GM23338 (cell line): Measurements from ENCODE around the gene USP46. TPM values are rescaled to one million over a fixed set of nuclear protein-coding genes. Genes with fewer than 3 reads are reported as not detected.

Source experiments
- ATAC-seq: fragments of 200-7000 bp; cut with Tn5 transposase; 3 replicates; pipeline ENCODE4 v1.9.1; 2020
- DNase-seq: peaks from one replicate; pipeline ENCODE4 v3.0.0-alpha.2; 2015; ENCODE audit warnings: low spot score
- H2AFZ ChIP-seq: fragments of 200-600 bp; sonication (generic); 2 replicates; pipeline ENCODE4 v1.8.0; 2016; ENCODE audit warnings: antibody characterized with exemption, mild to moderate bottlenecking, moderate library complexity
- H3F3A ChIP-seq: fragments of 200-600 bp; sonication (generic); replicated peaks from 2 replicates; pipeline ENCODE4 v1.8.0; 2017; ENCODE audit warnings: antibody characterized with exemption, mixed run types, low read depth
- H3K27ac ChIP-seq: fragments of 200-600 bp; sonication (generic); 2 replicates; pipeline ENCODE4 v1.6.1; 2016; ENCODE audit warnings: low read depth
- H3K27me3 ChIP-seq: fragments of 200-600 bp; sonication (generic); 2 replicates; pipeline ENCODE4 v1.8.0; 2016; ENCODE audit warnings: mild to moderate bottlenecking, mixed run types, moderate library complexity; ENCODE audit not compliant: insufficient read depth
- H3K36me3 ChIP-seq: fragments of 200-600 bp; sonication (generic); 2 replicates; pipeline ENCODE4 v1.8.0; 2016; ENCODE audit warnings: mild to moderate bottlenecking; ENCODE audit not compliant: insufficient read depth
- H3K4me1 ChIP-seq: fragments of 200-600 bp; sonication (generic); 2 replicates; pipeline ENCODE4 v1.8.0; 2016; ENCODE audit warnings: mild to moderate bottlenecking, moderate library complexity; ENCODE audit not compliant: insufficient read depth
- H3K4me2 ChIP-seq: fragments of 200-600 bp; sonication (generic); 2 replicates; pipeline ENCODE4 v1.7.1; 2017; ENCODE audit warnings: mixed run types
- H3K4me3 ChIP-seq: fragments of 200-600 bp; sonication (generic); 2 replicates; pipeline ENCODE4 v1.6.1; 2016; ENCODE audit warnings: mixed run types
- H3K79me2 ChIP-seq: fragments of 200-600 bp; sonication (generic); replicated peaks from 2 replicates; pipeline ENCODE4 v1.8.0; 2017; ENCODE audit warnings: mild to moderate bottlenecking; ENCODE audit not compliant: insufficient read depth
- H3K9me2 ChIP-seq: fragments of 200-600 bp; sonication (generic); 2 replicates; pipeline ENCODE4 v1.8.0; 2017; ENCODE audit not compliant: insufficient read depth
- H4K20me1 ChIP-seq: fragments of 200-600 bp; sonication (generic); replicated peaks from 2 replicates; pipeline ENCODE4 v1.8.0; 2017; ENCODE audit warnings: mild to moderate bottlenecking; ENCODE audit not compliant: insufficient read depth
- H3K27ac Mint-ChIP-seq: 2 replicates; pipeline ENCODE4 v1.8.0; 2020; ENCODE audit warnings: inconsistent platforms, mild to moderate bottlenecking, moderate library complexity, mixed read lengths
- H3K27me3 Mint-ChIP-seq: 3 replicates; pipeline ENCODE4 v1.8.0; 2022; ENCODE audit warnings: low read depth, mild to moderate bottlenecking, moderate library complexity, mixed read lengths, inconsistent platforms; ENCODE audit not compliant: insufficient read depth, poor library complexity
- H3K36me3 Mint-ChIP-seq: 3 replicates; pipeline ENCODE4 v1.8.0; 2021; ENCODE audit warnings: low read depth, mild to moderate bottlenecking, inconsistent platforms, moderate library complexity, mixed read lengths
- H3K4me1 Mint-ChIP-seq: 3 replicates; pipeline ENCODE4 v1.8.0; 2020; ENCODE audit warnings: mild to moderate bottlenecking, inconsistent platforms, mixed read lengths
- H3K4me3 Mint-ChIP-seq: 3 replicates; pipeline ENCODE4 v1.8.0; 2021; ENCODE audit warnings: moderate library complexity, mild to moderate bottlenecking, inconsistent platforms, mixed read lengths
- H3K9me3 Mint-ChIP-seq: 3 replicates; pipeline ENCODE4 v1.8.0; 2020; ENCODE audit warnings: moderate library complexity, mild to moderate bottlenecking, inconsistent platforms, mixed read lengths
- CREB1 ChIP-seq: fragments of 250-450 bp; sonication (Bioruptor Pico); IDR thresholded peaks from 2 replicates; pipeline ENCODE4 v1.5.0; 2020; ENCODE audit warnings: low read depth, mild to moderate bottlenecking, moderate library complexity
- EZH2 ChIP-seq: fragments of 200-600 bp; sonication (generic); IDR thresholded peaks from one replicate; pipeline ENCODE4 v1.8.0; 2017; ENCODE audit warnings: antibody characterized with exemption, mild to moderate bottlenecking, low read depth; ENCODE audit not compliant: unreplicated experiment
- EZH2phosphoT487 ChIP-seq: fragments of 200-600 bp; sonication (generic); IDR thresholded peaks from one replicate; pipeline ENCODE4 v1.8.1; 2018; ENCODE audit warnings: antibody characterized with exemption; ENCODE audit not compliant: unreplicated experiment
- JUNB ChIP-seq: IDR thresholded peaks from one replicate; pipeline ENCODE4 v1.6.1; 2016; ENCODE audit warnings: antibody characterized with exemption; ENCODE audit not compliant: unreplicated experiment
- NANOG ChIP-seq: IDR thresholded peaks from 2 replicates; pipeline ENCODE4 v1.6.1; 2016; ENCODE audit warnings: antibody characterized with exemption, borderline replicate concordance
- POLR2AphosphoS5 ChIP-seq: IDR thresholded peaks from 2 replicates; pipeline ENCODE4 v1.6.1; 2016; ENCODE audit warnings: antibody characterized with exemption, low read depth
- STAT1 ChIP-seq: IDR thresholded peaks from one replicate; pipeline ENCODE4 v1.6.1; 2016; ENCODE audit warnings: antibody characterized with exemption; ENCODE audit not compliant: unreplicated experiment
- ZNF114 ChIP-seq: fragments of 250-450 bp; sonication (Bioruptor Pico); IDR thresholded peaks from 2 replicates; pipeline ENCODE4 v1.5.0; 2020; ENCODE audit warnings: mild to moderate bottlenecking, moderate library complexity
- polyA plus RNA-seq: library from polyadenylated mRNA; unstranded; fragments of >200 nt; fragmentation: Nextera tagmentation; extraction: Ambion mirVana; gene quantifications from 2 replicates; pipeline ENCODE4 v1.2.1, GENCODE V29; 2016
- total RNA-seq: library from RNA; depleted of rRNA; stranded (reverse); fragments of >200 nt; shearing (Covaris generic); gene quantifications from 2 replicates; pipeline ENCODE4 v1.2.3, GENCODE V29; 2014
- TF ChIP-seq, protein P1 (sequence below): fragments of 250-450 bp; sonication (Bioruptor Pico); IDR thresholded peaks from 2 replicates; pipeline ENCODE4 v1.5.0; 2020; ENCODE audit warnings: mild to moderate bottlenecking, moderate library complexity
- TF ChIP-seq, protein P2 (sequence below): IDR thresholded peaks from 2 replicates; pipeline ENCODE4 v1.6.1; 2016; ENCODE audit warnings: antibody characterized with exemption
- TF ChIP-seq, protein P3 (sequence below), 2 experiments: fragments of 200-600 bp in 1 of 2; sonication (generic) in 1 of 2; conservative IDR thresholded peaks; 2 replicates each; pipeline versions ENCODE4 v1.5.1 to v1.6.1; 2016 to 2017; ENCODE audit warnings: antibody characterized with exemption in 2 of 2, low read depth in 2 of 2, mild to moderate bottlenecking in 2 of 2, moderate library complexity in 1 of 2

The USP46 gene
- total and polyA plus RNA-seq, 2 experiments from 2014 or later, result 40.5 to 59.4 TPM

DNA sequence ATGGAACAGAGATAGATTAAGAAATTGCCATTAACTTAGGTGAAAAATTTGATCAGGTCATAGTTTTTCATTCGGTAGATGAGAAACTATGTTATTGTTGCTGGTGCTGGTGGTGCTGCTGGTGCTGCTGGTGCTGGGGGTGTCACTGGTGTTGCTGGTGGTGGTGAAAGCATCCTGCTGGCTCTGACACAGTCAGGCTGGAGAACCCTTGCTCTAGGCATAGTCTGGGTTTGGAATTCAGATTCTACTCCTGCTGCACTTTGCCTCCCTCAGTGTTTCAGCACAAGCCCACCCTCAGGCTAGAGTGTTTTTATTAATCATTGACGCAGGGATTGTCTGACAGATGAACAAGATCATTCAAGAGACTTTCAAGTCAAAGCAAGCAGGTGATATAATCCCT, 80.2 kb downstream of the USP46 start:
- Histone ChIP-seq H3F3A (no peaks in the 10 kb centered on the region), H3K27ac (no peak overlapping the region), H3K4me2 (no peak overlapping the region), H2AFZ (no peak overlapping the region), H3K4me3 (no peak overlapping the region), H3K27me3 (no peaks in the 10 kb centered on the region), H4K20me1 (no peaks in the 10 kb centered on the region), H3K79me2 (no peaks in the 10 kb centered on the region), H3K9me2 (0 out of 2 replicates have a peak, but pooled peaks cover 3% of the 10 kb centered on the region), H3K4me1 (peaks cover 3% of the 10 kb centered on the region), H3K36me3 (no peaks in the 10 kb centered on the region)
- no peak overlapping the region for H3K27ac Mint-ChIP-seq
- H3K36me3 Mint-ChIP-seq, result no peaks in the 10 kb centered on the region
- no peak for TF ChIP-seq EZH2phosphoT487
- no peak for TF ChIP-seq CREB1 (CRISPR knock-in tag)
- TF ChIP-seq STAT1, result no peak
- no peak for TF ChIP-seq EZH2
- no peak for TF ChIP-seq JUNB
- no peak for TF ChIP-seq POLR2AphosphoS5
- no peak for TF ChIP-seq ZNF114
- TF ChIP-seq NANOG, result no peak
- H3K4me1 Mint-ChIP-seq, result 0 out of 3 replicates have a peak, but pooled peaks cover 2% of the 10 kb centered on the region
- ATAC-seq (no peak), DNase-seq (no peak)
- H3K9me3 Mint-ChIP-seq, result no peaks in the 10 kb centered on the region
- H3K27me3 Mint-ChIP-seq, result peaks cover 3% of the 10 kb centered on the region
- H3K4me3 Mint-ChIP-seq, result no peak overlapping the region

DNA sequence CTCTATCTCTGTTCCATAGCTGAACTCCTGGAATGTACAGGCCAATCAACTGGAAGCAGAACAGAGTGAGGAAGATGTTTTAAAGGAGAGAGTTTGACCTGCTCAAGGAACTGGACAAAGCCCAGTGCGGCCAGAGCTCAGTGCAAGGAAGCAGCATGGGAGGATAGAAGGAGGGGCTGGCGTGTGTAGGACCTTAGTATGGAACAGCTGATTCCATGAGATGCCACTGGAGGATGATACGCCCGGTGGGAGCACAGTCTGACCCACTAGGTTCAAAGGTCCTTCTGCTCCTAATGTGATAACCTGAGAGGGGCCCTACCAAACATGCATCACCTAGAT, 81.5 kb downstream of the USP46 start:
- H3F3A ChIP-seq, result no peaks in the 10 kb centered on the region
- Mint-ChIP-seq H3K4me1 (0 out of 3 replicates have a peak, but pooled peaks cover 2% of the 10 kb centered on the region), H3K36me3 (no peaks in the 10 kb centered on the region), H3K27ac (no peak overlapping the region), H3K4me3 (no peak overlapping the region), H3K27me3 (no peaks in the 10 kb centered on the region), H3K9me3 (no peaks in the 10 kb centered on the region)
- no peak overlapping the region for H3K4me3 ChIP-seq
- H3K27me3 ChIP-seq, result no peaks in the 10 kb centered on the region
- H4K20me1 ChIP-seq, result no peaks in the 10 kb centered on the region
- H2AFZ ChIP-seq, result no peak overlapping the region
- ATAC-seq, result no peak
- no peak for DNase-seq
- peaks cover 3% of the 10 kb centered on the region for H3K4me1 ChIP-seq
- no peaks in the 10 kb centered on the region for H3K79me2 ChIP-seq
- no peak overlapping the region for H3K4me2 ChIP-seq
- no peak overlapping the region for H3K27ac ChIP-seq
- no peak for TF ChIP-seq STAT1
- TF ChIP-seq, protein P1, sequence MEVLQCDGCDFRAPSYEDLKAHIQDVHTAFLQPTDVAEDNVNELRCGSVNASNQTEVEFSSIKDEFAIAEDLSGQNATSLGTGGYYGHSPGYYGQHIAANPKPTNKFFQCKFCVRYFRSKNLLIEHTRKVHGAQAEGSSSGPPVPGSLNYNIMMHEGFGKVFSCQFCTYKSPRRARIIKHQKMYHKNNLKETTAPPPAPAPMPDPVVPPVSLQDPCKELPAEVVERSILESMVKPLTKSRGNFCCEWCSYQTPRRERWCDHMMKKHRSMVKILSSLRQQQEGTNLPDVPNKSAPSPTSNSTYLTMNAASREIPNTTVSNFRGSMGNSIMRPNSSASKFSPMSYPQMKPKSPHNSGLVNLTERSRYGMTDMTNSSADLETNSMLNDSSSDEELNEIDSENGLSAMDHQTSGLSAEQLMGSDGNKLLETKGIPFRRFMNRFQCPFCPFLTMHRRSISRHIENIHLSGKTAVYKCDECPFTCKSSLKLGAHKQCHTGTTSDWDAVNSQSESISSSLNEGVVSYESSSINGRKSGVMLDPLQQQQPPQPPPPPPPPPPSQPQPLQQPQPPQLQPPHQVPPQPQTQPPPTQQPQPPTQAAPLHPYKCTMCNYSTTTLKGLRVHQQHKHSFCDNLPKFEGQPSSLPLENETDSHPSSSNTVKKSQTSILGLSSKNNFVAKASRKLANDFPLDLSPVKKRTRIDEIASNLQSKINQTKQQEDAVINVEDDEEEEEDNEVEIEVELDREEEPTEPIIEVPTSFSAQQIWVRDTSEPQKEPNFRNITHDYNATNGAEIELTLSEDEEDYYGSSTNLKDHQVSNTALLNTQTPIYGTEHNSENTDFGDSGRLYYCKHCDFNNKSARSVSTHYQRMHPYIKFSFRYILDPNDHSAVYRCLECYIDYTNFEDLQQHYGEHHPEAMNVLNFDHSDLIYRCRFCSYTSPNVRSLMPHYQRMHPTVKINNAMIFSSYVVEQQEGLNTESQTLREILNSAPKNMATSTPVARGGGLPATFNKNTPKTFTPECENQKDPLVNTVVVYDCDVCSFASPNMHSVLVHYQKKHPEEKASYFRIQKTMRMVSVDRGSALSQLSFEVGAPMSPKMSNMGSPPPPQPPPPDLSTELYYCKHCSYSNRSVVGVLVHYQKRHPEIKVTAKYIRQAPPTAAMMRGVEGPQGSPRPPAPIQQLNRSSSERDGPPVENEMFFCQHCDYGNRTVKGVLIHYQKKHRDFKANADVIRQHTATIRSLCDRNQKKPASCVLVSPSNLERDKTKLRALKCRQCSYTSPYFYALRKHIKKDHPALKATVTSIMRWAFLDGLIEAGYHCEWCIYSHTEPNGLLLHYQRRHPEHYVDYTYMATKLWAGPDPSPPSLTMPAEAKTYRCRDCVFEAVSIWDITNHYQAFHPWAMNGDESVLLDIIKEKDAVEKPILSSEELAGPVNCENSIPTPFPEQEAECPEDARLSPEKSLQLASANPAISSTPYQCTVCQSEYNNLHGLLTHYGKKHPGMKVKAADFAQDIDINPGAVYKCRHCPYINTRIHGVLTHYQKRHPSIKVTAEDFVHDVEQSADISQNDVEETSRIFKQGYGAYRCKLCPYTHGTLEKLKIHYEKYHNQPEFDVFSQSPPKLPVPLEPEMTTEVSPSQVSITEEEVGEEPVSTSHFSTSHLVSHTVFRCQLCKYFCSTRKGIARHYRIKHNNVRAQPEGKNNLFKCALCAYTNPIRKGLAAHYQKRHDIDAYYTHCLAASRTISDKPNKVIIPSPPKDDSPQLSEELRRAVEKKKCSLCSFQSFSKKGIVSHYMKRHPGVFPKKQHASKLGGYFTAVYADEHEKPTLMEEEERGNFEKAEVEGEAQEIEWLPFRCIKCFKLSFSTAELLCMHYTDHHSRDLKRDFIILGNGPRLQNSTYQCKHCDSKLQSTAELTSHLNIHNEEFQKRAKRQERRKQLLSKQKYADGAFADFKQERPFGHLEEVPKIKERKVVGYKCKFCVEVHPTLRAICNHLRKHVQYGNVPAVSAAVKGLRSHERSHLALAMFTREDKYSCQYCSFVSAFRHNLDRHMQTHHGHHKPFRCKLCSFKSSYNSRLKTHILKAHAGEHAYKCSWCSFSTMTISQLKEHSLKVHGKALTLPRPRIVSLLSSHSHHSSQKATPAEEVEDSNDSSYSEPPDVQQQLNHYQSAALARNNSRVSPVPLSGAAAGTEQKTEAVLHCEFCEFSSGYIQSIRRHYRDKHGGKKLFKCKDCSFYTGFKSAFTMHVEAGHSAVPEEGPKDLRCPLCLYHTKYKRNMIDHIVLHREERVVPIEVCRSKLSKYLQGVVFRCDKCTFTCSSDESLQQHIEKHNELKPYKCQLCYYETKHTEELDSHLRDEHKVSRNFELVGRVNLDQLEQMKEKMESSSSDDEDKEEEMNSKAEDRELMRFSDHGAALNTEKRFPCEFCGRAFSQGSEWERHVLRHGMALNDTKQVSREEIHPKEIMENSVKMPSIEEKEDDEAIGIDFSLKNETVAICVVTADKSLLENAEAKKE, result no peak
- no peak for TF ChIP-seq EZH2phosphoT487
- TF ChIP-seq, protein P2, sequence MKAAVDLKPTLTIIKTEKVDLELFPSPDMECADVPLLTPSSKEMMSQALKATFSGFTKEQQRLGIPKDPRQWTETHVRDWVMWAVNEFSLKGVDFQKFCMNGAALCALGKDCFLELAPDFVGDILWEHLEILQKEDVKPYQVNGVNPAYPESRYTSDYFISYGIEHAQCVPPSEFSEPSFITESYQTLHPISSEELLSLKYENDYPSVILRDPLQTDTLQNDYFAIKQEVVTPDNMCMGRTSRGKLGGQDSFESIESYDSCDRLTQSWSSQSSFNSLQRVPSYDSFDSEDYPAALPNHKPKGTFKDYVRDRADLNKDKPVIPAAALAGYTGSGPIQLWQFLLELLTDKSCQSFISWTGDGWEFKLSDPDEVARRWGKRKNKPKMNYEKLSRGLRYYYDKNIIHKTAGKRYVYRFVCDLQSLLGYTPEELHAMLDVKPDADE, result no peak
- TF ChIP-seq ZNF114, result no peak
- TF ChIP-seq, protein P3, sequence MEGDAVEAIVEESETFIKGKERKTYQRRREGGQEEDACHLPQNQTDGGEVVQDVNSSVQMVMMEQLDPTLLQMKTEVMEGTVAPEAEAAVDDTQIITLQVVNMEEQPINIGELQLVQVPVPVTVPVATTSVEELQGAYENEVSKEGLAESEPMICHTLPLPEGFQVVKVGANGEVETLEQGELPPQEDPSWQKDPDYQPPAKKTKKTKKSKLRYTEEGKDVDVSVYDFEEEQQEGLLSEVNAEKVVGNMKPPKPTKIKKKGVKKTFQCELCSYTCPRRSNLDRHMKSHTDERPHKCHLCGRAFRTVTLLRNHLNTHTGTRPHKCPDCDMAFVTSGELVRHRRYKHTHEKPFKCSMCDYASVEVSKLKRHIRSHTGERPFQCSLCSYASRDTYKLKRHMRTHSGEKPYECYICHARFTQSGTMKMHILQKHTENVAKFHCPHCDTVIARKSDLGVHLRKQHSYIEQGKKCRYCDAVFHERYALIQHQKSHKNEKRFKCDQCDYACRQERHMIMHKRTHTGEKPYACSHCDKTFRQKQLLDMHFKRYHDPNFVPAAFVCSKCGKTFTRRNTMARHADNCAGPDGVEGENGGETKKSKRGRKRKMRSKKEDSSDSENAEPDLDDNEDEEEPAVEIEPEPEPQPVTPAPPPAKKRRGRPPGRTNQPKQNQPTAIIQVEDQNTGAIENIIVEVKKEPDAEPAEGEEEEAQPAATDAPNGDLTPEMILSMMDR (conservative IDR thresholded peaks at IDR 0.05; ENCODE audit: low read depth in 2 of 2), result no peak
- TF ChIP-seq JUNB, result no peak
- no peak for TF ChIP-seq NANOG
- TF ChIP-seq EZH2, result no peak
- no peak for TF ChIP-seq CREB1 (CRISPR knock-in tag)
- H3K36me3 ChIP-seq, result no peaks in the 10 kb centered on the region
- 0 out of 2 replicates have a peak, but pooled peaks cover 3% of the 10 kb centered on the region for H3K9me2 ChIP-seq
